WERI-Rb-1 (cell line): ENCODE measurements around the gene DNAH1.

Experiments used
- DNase-seq: peaks from one replicate; pipeline ENCODE4 v3.0.0-alpha.2; 2020
- H3K27ac ChIP-seq: fragments of 250-450 bp; sonication (Bioruptor Pico); 2 replicates; pipeline ENCODE4 v1.5.1; 2020; ENCODE audit warnings: mild to moderate bottlenecking, moderate library complexity
- H3K27me3 ChIP-seq: fragments of 250-450 bp; sonication (Bioruptor Pico); 2 replicates; pipeline ENCODE4 v1.5.1; 2021; ENCODE audit warnings: mild to moderate bottlenecking, low read depth, moderate library complexity; ENCODE audit not compliant: insufficient read depth, severe bottlenecking
- H3K36me3 ChIP-seq: fragments of 250-450 bp; sonication (Bioruptor Pico); 2 replicates; pipeline ENCODE4 v1.5.1; 2020; ENCODE audit warnings: mild to moderate bottlenecking, moderate library complexity
- H3K4me3 ChIP-seq: 2 replicates; pipeline ENCODE4 v1.5.1; 2011; ENCODE audit warnings: low read depth, mild to moderate bottlenecking, control low read depth, low read length
- H3K9me3 ChIP-seq: fragments of 250-450 bp; sonication (Bioruptor Pico); 2 replicates; pipeline ENCODE4 v1.5.1; 2021; ENCODE audit warnings: mild to moderate bottlenecking, moderate library complexity; ENCODE audit not compliant: severe bottlenecking
- TF ChIP-seq, protein P1 (sequence below): IDR thresholded peaks from 2 replicates; pipeline ENCODE4 v1.5.1; 2011; ENCODE audit warnings: low read depth, mild to moderate bottlenecking, control low read depth, inconsistent platforms, low read length

Gene DNAH1

DNA sequence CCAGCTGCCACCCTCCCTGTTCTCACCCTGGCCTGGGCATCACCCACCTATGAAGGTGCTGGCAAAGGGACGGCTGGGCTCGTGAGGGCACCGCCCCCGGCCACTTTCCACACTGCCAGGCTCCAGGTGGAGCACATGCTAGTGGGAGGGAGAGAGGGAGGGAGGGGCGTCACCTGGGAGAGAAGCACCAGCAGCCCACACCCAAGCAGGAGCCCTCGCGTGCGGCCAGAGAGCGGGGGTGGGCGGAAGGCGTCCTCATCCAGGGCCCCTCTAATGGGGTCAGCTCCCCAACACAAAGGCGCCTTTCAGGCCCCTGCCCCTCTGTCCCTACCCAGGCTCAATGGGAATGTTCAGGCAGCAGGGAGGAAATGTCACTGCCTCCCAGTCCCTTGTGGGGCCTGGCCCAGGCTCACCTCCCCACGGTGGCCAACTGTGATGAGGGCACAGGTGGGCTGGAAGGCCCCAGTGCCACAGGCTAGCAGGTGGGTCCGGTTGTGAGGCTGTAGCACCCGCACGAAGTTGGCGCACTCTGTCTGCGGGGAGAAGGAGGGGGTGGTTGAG, 125.7 kb downstream of the DNAH1 start:
- Histone ChIP-seq H3K36me3 (no peaks in the 10 kb centered on the region), H3K4me3 (no peak overlapping the region), H3K27me3 (no peaks in the 10 kb centered on the region), H3K9me3 (no peaks in the 10 kb centered on the region), H3K27ac (no peak overlapping the region)
- TF ChIP-seq, protein P1, sequence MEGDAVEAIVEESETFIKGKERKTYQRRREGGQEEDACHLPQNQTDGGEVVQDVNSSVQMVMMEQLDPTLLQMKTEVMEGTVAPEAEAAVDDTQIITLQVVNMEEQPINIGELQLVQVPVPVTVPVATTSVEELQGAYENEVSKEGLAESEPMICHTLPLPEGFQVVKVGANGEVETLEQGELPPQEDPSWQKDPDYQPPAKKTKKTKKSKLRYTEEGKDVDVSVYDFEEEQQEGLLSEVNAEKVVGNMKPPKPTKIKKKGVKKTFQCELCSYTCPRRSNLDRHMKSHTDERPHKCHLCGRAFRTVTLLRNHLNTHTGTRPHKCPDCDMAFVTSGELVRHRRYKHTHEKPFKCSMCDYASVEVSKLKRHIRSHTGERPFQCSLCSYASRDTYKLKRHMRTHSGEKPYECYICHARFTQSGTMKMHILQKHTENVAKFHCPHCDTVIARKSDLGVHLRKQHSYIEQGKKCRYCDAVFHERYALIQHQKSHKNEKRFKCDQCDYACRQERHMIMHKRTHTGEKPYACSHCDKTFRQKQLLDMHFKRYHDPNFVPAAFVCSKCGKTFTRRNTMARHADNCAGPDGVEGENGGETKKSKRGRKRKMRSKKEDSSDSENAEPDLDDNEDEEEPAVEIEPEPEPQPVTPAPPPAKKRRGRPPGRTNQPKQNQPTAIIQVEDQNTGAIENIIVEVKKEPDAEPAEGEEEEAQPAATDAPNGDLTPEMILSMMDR: no peak
- no peak for DNase-seq

DNA sequence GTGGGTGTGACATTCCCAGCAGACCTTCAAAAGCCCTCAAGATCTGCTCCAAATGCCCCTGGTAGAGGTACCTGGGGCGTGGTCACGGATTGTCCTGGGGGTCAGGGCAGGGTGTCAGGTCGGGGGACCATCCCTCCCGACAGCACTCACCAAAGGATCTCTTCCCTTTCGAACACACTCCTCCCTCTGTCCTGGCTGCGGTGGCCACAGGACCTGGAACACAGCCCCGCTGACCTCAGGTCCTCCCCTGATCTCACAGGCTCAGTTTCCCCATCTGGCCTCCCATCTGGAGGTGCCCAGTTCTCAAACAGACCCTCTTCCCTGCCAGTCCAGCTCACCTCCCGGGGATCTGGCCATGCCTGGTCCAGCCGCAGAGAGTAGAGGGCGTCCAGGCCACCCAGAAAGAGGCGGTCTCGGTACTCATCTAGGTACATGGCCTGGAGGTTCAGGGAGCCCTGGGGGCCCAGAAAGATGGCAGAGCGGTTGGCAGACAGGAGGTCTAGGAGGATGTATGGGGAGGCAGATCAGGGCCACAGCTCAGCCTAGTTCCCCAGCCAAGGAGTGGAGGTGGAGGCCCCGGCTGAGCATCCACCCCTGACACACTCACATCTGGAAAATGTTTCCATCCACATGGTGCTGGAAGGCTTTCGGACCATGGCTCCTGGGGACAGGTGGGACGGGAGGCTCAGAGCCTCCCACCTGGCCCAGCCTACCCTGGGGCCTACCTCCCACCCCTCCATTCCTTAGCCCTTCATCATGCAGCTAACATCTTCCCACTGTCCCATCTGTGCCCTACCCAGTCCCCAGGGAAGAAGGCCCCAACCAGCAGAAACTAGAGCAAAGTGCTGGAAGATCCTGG, 126.5 kb downstream of the DNAH1 start:
- Histone ChIP-seq H3K36me3 (no peaks in the 10 kb centered on the region), H3K9me3 (no peaks in the 10 kb centered on the region), H3K4me3 (no peak overlapping the region), H3K27ac (no peak overlapping the region), H3K27me3 (no peaks in the 10 kb centered on the region)
- TF ChIP-seq, protein P1: no peak
- no peak for DNase-seq

DNA sequence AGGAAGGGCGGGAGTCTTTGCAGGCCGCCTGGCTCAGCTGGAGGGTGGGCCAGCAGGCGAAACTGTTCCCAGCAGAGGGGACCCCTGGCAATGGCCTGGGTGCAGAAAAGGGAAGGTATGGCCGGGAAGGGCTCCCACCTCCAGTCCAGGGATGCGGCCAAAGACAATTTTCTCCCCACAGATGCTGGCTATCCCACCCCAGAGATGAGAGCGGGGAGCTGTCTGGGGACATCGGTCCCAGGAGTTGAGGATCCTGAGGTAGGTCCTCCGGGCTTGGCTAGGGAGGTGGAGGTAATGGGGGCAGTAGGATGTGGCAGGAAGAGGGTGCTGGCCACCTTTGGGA, 127.1 kb downstream of the DNAH1 start:
- no peaks in the 10 kb centered on the region for H3K36me3 ChIP-seq
- H3K27me3 ChIP-seq: no peaks in the 10 kb centered on the region
- TF ChIP-seq, protein P1: no peak
- H3K4me3 ChIP-seq: no peak overlapping the region
- no peak for DNase-seq
- H3K9me3 ChIP-seq: no peaks in the 10 kb centered on the region
- no peak overlapping the region for H3K27ac ChIP-seq

DNA sequence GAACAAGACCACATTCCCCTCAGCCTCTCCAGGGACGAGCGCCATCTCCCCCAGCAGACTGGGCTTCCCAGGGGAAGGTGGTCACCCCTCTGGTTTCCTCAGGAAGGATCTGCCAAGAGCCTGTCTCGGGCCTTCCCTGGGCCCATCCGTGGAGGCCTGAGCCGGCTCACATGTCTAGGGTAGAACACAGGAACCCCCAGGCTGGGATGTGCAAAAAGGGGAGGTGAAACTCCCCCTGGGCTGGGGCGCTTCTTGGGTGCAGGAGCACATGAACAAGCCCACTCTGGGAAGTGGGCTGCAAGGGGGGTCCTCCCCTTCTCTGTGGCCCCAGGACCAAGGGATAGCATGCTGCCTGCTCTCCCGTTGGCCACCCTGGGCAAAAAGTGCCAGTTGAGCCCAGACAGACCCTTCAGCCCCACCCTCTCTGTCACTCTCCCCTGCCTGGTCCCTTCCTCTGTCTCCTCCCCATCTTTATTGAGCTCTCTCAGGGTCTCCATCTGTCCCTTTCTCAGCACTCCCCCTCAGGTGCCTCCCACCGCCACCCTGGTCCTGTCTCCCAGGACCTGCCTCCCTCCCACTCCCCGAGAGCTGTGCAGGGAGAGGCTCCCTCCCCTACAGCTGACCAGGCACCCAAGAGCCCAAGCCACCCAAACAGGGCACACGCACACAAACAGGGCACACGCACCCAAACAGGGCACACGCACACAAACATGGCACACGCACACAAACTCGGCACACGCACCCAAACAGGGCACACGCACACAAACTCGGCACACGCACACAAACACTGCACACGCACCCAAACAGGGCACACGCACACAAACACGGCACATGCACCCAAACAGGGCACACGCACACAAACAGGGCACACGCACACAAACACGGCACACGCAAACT, 127.9 kb downstream of the DNAH1 start:
- Histone ChIP-seq H3K36me3 (no peaks in the 10 kb centered on the region), H3K9me3 (no peaks in the 10 kb centered on the region), H3K4me3 (peak overlapping the region; percentile 42; the same call in 1 of the 2 replicates), H3K27me3 (no peaks in the 10 kb centered on the region), H3K27ac (no peak overlapping the region)
- TF ChIP-seq, protein P1: no peak
- no peak for DNase-seq

DNA sequence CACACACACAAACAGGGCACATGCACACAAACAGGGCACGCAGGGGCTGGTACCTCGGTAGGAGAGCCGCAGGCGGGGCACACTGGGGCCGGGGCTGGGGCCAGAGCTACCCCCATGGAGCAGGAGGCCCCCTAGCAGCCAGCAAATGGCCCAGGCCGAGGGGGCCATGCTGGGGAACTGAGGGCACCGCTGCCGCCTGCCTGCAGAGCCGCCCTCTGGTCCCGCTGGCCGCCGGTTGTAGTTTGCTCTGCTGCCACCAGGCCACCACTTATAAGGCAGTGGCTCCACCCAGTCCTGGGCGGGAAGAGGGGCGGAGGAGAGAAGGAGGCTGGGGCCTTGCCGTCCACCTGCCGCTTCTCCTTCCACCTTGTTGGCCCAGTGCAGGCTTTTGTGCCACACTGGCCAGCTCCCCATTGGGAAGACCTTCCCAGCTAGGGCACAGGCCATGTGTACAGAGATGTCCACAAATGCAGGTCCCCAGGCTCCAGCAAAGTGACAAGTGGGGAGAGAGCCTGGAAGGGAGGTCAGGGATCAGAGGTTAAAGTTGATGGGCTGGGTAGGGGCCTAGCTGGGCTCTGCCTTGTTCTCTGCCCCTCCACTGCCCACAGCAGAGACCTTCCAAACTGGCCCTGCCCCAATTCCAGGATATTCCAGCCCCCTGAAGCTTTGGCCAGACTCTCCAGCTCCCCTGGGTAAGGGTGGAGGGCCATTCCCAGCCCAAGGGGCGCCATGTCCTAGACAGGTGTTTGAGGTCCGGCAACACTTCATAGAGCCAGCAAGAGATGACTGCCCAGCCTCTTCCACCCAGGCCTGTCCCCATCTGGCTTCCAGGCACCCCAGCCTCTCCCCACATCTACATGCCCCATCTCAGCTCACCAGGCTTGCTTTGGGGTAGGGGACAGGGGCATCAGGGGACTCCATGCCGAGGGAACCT, 129.0 kb downstream of the DNAH1 start, which contains the start of gene SEMA3G:
SEMA3G (minus strand) TSS at position 244 of the 934 bp plus-strand sequence; CDS start at position 168, 76 bp downstream.
- no peak within 1 kb of the TSS for H3K27ac ChIP-seq
- no peaks in the 10 kb centered on the region for H3K27me3 ChIP-seq
- TF ChIP-seq, protein P1: peak; percentile 61
- H3K36me3 ChIP-seq: no peaks in the 10 kb centered on the region
- H3K9me3 ChIP-seq: no peaks in the 10 kb centered on the region
- peak within 1 kb of the TSS; percentile 42 for H3K4me3 ChIP-seq
- DNase-seq: peak; percentile 92
